Measurements from ENCODE around the gene C7orf57. TPM values are rescaled to one million over a fixed set of nuclear protein-coding genes. Genes with fewer than 3 reads are reported as not detected.
A peak's percentile ranks its signal among the peaks of the same experiment; 100 is the strongest.

Gene C7orf57
- polyA plus RNA-seq, 1 of the 3 experiments (the other 2 are of a cell fraction) = 0.41 TPM

DNA sequence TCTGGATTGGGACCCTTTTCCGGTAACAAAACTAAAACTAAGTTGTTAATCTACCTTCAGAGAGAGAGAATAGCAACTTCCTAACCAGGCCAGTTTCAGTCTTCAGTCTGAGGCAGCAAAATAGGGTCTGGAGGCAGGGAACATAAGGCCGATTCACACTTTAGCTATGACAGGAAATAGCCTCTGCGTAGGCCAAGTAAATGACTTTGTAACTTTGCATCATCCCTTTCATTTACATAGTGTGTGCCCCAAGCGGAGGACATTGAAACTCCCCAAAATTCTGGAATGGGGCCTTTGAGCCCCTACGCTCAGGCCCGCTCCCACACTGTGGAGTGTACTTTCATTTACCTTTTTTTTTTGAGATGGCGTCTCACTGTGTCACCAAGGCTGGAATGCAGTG lies 52.0 kb downstream of the C7orf57 start:
- H3K9me2 ChIP-seq = no peaks in the 10 kb centered on the region
- CTCF ChIA-PET = interaction anchor here (0.7 to 8.4 kb wide), 3 partner anchors 15 to 65 kb away, joined by 3 to 63 read pairs (median 4); no protein-coding TSS in a partner anchor
- H3K27ac ChIP-seq (ENCODE audit: low read depth in 2 of 2, low read length in 1 of 2) = peak overlapping the region in 1 of 2 experiments; percentile 100; a peak in 3 of 4 replicates
- peak overlapping the region; percentile 97 for H3K4me2 ChIP-seq
- H4K20me1 ChIP-seq (ENCODE audit: insufficient read depth) = no peaks in the 10 kb centered on the region
- no peaks in the 10 kb centered on the region for H3K9me3 ChIP-seq
- peaks cover 11 to 24% of the 10 kb centered on the region in 2 experiments for H3K36me3 ChIP-seq (replicated peaks in 1 of 2; ENCODE audit: control insufficient read depth in 1 of 2, insufficient read depth in 2 of 2, low read length in 1 of 2)
- peak overlapping the region; percentile 96; the same call in 1 of the 2 replicates for H3K9ac ChIP-seq
- POLR2A ChIA-PET = no interaction called here
- DNase-seq = no peak
- H3K4me3 ChIP-seq (ENCODE audit: low read depth in 2 of 2, low read length in 1 of 2) = peak overlapping the region in 1 of 2 experiments; percentile 19; a peak in 1 of 4 replicates
- H3F3A ChIP-seq (replicated peaks; ENCODE audit: insufficient read depth) = peaks cover 35% of the 10 kb centered on the region
- H3K4me1 ChIP-seq (ENCODE audit: control insufficient read depth in 1 of 2, insufficient read depth in 2 of 2, low read depth in 1 of 2, low read length in 1 of 2) = peaks cover 20 to 42% of the 10 kb centered on the region in 2 experiments
- H3K79me2 ChIP-seq (ENCODE audit: insufficient read depth) = peaks cover 28% of the 10 kb centered on the region
- 80% methylated on average over 7 of the region's 7 CpGs for WGBS (ENCODE audit: low lambda C conversion rate)
- H2AFZ ChIP-seq (ENCODE audit: low read depth) = peak overlapping the region; percentile 52; the same call in 1 of the 2 replicates
- H3K27me3 ChIP-seq (ENCODE audit: insufficient read depth) = no peaks in the 10 kb centered on the region
- no peak for TF ChIP-seq SIN3A (IDR thresholded peaks at IDR 0.05; ENCODE audit: borderline replicate concordance, low read depth, low read length)
- TF ChIP-seq JUND (IDR thresholded peaks at IDR 0.05) = 0 out of 2 replicates have a peak, but pooled peaks have one; percentile 15
- no peak for TF ChIP-seq EZH2phosphoT487 (IDR thresholded peaks at IDR 0.05; ENCODE audit: borderline replicate concordance, low read depth)
- TF ChIP-seq EP300 (IDR thresholded peaks at IDR 0.05; ENCODE audit: borderline replicate concordance in 1 of 2, low read depth in 1 of 2, low read length in 1 of 2) = no peak
- TF ChIP-seq TCF12 (IDR thresholded peaks at IDR 0.05) = no peak
- no peak for TF ChIP-seq TEAD4 (IDR thresholded peaks at IDR 0.05; ENCODE audit: borderline replicate concordance, insufficient read depth)
- peak; percentile 22; the same call in 1 of the 2 replicates for TF ChIP-seq CTCF (IDR thresholded peaks at IDR 0.05)
- TF ChIP-seq USF2 (IDR thresholded peaks at IDR 0.05; ENCODE audit: borderline replicate concordance, low read depth, low read length) = no peak
- TF ChIP-seq NRF1 (IDR thresholded peaks at IDR 0.05; ENCODE audit: low read depth, low read length) = no peak
- TF ChIP-seq, protein P1, sequence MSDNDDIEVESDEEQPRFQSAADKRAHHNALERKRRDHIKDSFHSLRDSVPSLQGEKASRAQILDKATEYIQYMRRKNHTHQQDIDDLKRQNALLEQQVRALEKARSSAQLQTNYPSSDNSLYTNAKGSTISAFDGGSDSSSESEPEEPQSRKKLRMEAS (IDR thresholded peaks at IDR 0.05; ENCODE audit: low read depth) = 0 out of 2 replicates have a peak, but pooled peaks have one; percentile 35
- TF ChIP-seq NFIC (IDR thresholded peaks at IDR 0.05; ENCODE audit: borderline replicate concordance) = no peak

DNA sequence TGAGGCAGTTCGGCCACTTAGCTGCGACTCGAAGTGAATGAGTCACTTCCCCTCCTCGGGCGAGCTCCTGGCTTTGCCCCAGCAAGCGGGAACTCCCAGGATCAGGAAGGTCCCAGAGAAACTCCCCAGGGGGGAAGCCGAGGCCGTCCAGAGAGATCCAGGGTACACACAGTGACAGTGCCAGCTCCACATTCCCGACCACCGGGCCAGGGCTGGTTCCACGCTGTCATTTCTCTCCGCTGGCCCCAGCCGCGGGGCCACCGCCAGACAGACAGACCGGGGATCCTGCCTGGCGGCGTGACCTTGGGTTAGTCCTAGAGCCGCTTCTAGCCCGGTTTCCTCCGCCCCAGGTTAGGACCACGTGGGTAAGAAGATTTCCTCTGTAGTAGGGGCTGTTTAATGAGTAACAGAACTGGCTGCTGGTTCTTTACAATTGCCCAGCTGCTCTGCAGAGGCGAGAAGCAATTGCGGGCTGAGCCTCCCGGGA lies 53.3 kb downstream of the C7orf57 start:
- POLR2A ChIA-PET = interaction anchor here (0.6 kb wide), 1 partner anchor 12 kb away, joined by 3 read pairs; no protein-coding TSS in a partner anchor
- Histone ChIP-seq H3K9me3 (no peaks in the 10 kb centered on the region), H3K9ac (peak overlapping the region; percentile 96), H3K79me2 (ENCODE audit: insufficient read depth) (peaks cover 28% of the 10 kb centered on the region), H3K4me1 (ENCODE audit: control insufficient read depth in 1 of 2, insufficient read depth in 2 of 2, low read depth in 1 of 2, low read length in 1 of 2) (peaks cover 20 to 42% of the 10 kb centered on the region in 2 experiments), H3K36me3 (replicated peaks in 1 of 2; ENCODE audit: control insufficient read depth in 1 of 2, insufficient read depth in 2 of 2, low read length in 1 of 2) (peaks cover 17 to 32% of the 10 kb centered on the region in 2 experiments), H3K9me2 (no peaks in the 10 kb centered on the region), H2AFZ (ENCODE audit: low read depth) (peak overlapping the region; percentile 82), H3K27ac (ENCODE audit: low read depth in 2 of 2, low read length in 1 of 2) (peak overlapping the region; percentile 51 to 100; a peak in 3 of 4 replicates), H3F3A (replicated peaks; ENCODE audit: insufficient read depth) (peaks cover 35% of the 10 kb centered on the region), H3K4me2 (peak overlapping the region; percentile 97), H4K20me1 (ENCODE audit: insufficient read depth) (no peaks in the 10 kb centered on the region), H3K4me3 (ENCODE audit: low read depth in 2 of 2, low read length in 1 of 2) (peak overlapping the region; percentile 77 to 82), H3K27me3 (ENCODE audit: insufficient read depth) (no peaks in the 10 kb centered on the region)
- DNase-seq = no peak
- under 1% methylated on average over 22 of the region's 25 CpGs for WGBS (ENCODE audit: low lambda C conversion rate)
- CTCF ChIA-PET = interaction anchor here (1.1 to 8.4 kb wide), 4 partner anchors 13 to 823 kb away, joined by 4 to 63 read pairs (median 4); no protein-coding TSS in a partner anchor
- no peak for TF ChIP-seq FOXJ3 (CRISPR knock-in tag; IDR thresholded peaks at IDR 0.05)
- TF ChIP-seq YY1 (IDR thresholded peaks at IDR 0.05; ENCODE audit: low read depth) = no peak
- TF ChIP-seq NRF1 (IDR thresholded peaks at IDR 0.05; ENCODE audit: low read depth, low read length) = no peak
- no peak for TF ChIP-seq SMC3 (IDR thresholded peaks at IDR 0.05; ENCODE audit: low read depth, low read length)
- TF ChIP-seq RXRA (IDR thresholded peaks at IDR 0.05; ENCODE audit: borderline replicate concordance, low read depth) = peak; percentile 88; the same call in 1 of the 2 replicates
- TF ChIP-seq TAF1 (IDR thresholded peaks at IDR 0.05; ENCODE audit: borderline replicate concordance, low read depth, low read length) = peak; percentile 56; the same call in 1 of the 2 replicates
- TF ChIP-seq ZBTB33 (IDR thresholded peaks at IDR 0.05; ENCODE audit: borderline replicate concordance, low read depth) = peak; percentile 71
- no peak for TF ChIP-seq RFX5 (IDR thresholded peaks at IDR 0.05; ENCODE audit: low read length)
- TF ChIP-seq RAD21 (IDR thresholded peaks at IDR 0.05; ENCODE audit: low read length) = no peak
- TF ChIP-seq, protein P2, sequence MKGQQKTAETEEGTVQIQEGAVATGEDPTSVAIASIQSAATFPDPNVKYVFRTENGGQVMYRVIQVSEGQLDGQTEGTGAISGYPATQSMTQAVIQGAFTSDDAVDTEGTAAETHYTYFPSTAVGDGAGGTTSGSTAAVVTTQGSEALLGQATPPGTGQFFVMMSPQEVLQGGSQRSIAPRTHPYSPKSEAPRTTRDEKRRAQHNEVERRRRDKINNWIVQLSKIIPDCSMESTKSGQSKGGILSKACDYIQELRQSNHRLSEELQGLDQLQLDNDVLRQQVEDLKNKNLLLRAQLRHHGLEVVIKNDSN (IDR thresholded peaks at IDR 0.05; ENCODE audit: borderline replicate concordance, low read depth) = peak; percentile 67; the same call in 1 of the 2 replicates
